ENCODE data around the gene DISC1.

- TF ChIP-seq CTCF (IDR thresholded peaks at IDR 0.05) (no peak), EZH2 (IDR thresholded peaks at IDR 0.05; ENCODE audit: borderline replicate concordance, insufficient read depth, low read depth, low read length, poor library complexity, severe bottlenecking) (no peak)
These were observed 159.5 kb downstream of the DISC1 start for GRCh38 chr1:231786126-231786525.
